Activated CD4-positive, alpha-beta T cell treated with anti-CD3 and anti-CD28 coated beads, Interleukin-2, amount 50 U/mL, for 48 hours (primary cell): ENCODE results near the gene ADK.
A peak's percentile ranks its signal among the peaks of the same experiment; 100 is the strongest.

Experiments
- DNase-seq, 2 experiments: peaks; one replicate each; pipeline ENCODE4 v3.0.0-alpha.2; 2020

Gene ADK

DNA sequence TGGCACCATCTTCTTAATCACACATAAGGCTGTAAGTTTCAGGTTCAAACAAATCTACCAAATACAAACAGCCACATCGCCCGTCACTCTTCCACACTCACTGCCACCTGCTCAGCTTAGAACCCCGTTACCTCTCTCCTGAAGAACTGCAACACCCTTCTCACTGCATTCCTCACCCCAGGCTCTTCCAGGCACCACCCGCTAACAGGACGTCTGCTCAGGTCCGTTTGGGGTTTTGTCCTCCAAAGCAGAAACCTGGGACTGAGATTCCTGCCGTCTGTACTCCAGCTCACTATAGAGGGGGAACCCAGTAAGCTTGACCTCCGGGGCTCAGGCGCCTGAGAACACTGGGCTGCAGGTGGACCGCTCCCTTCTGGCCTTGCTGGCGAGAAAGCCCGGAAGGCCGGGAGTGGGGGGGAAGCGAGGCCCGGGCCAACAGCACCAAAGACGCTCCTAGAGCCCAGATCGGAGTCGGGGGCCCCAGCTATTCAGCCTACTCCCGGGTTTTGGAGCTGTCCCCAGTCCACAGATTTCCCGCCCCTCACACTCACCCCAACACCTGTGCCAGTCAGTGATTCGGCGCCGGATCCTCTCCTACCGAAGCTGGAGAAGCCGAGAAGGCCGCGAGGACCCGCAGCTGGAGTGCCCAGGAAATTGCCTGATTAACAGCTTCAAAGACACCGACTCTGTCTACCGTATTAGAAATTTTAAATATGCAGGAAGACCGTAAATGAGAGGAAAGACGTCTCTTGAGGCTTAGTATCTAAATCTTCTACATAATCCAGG lies 624 bp upstream of the ADK start, which contains the start of gene AP3M1:
TSS of gene AP3M1 (minus strand) at position 625 of the 786 bp plus-strand sequence. CDS start 12,449 bp downstream, outside the sequence.
- DNase-seq = peak; percentile 78 to 84

GRCh38 chr10:74151879-74152722 lies 1.1 kb downstream of the ADK start:
- no peak for DNase-seq

- DNase-seq = no peak
These were observed 2.1 kb downstream of the ADK start for GRCh38 chr10:74153123-74153522.

DNA sequence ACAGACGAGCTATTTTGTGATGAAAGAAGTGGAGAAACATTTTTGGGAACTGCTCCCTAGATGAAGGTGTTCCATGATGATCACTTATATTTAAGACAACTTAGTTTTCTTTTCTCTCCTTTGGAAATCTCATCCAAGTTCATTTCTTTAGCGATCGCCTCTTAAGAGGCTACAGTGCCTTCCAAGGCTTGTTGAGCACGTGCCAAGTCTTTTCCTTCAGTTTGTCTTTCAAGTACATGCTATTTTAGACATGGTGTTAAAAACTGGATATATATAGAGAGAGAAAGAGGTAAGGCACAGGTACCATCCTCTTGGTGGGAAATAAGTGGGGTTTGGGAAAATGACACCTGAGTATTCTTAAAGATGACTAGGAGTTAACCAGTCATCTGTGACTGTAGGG lies 2.7 kb downstream of the ADK start:
- DNase-seq = no peak

DNA sequence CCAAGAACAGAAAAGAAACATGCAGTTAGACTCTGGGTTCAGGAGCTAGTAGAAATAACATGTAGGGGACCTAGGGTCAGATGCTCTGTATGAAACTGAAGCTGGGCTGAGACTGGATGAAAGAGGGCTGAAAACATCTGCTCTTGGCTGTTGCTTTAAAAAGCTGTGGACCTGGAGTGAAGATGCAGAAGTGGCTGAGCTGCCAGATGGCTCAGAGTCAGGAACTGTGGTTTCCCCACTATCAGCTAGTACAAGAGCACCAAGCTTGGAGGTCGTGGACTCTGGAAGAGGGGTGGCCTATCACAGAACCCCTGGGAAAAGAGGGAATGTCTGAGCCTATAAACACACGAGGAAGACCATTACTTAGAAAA lies 5.9 kb downstream of the ADK start:
- no peak for DNase-seq

DNA sequence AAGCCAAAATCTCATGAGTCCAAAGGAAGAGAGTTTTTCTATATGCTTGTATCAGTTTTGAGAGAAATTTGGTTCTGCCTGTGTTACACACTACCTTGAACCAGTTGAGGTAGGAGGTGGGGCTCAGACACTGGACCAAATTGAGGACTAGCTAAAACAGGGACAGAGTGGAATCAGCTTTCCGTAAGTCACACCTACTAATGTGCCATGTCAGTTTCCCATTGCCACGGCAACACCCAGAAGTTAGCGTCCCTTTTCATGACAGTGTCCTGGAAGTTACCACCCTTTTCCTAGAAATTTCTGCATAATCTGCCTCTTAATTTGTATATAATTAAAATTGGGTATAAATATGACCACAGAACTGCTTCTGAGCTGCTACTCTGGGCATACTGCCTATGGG lies 9.0 kb downstream of the ADK start:
- DNase-seq = no peak

- DNase-seq = no peak
These were observed 12.5 kb downstream of the ADK start for GRCh38 chr10:74163319-74164068.

DNA sequence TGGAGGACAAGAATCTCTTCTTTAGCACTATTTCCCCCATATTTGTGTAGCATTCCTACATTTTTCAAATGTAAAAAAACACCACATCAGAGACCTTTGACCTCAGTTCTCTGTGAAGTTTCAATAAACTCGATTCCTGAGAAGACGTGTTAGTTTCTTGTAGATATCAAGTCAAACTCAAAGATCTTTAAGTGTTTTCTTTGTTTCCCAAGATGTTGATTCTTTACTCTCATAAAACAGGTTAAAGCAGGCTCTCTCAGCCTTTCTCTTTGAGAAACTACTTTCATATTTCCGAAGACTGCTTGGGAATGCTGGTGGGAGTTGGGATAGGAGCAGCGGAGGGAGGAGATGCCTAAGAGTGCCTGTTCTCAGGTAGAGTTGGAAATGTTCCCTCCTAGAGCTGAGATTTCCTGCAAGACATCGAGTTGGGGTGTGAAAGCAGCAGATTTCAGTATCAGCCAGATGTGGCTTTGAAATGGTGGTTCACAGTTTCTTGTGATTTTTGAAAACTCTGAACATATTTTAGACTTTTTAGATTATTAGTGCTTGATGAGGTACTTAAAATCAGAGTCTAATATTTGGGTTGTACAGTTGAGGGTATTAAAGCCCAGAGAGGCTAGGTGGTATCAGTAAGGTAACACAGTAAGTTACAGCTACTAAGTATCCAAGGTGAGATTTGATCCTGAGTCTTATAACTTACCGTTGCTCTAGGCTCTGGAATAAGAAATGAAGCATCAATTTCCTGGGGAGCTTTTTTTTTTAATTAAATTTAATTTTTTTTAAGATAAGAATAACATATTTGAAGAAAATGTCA lies 13.9 kb downstream of the ADK start:
- no peak for DNase-seq

GRCh38 chr10:74165530-74165901 lies 14.5 kb downstream of the ADK start:
- no peak for DNase-seq

- no peak for DNase-seq
These were observed 16.4 kb downstream of the ADK start for GRCh38 chr10:74167443-74167842.

- no peak for DNase-seq
These were observed 20.6 kb downstream of the ADK start for GRCh38 chr10:74171625-74172024.

GRCh38 chr10:74174521-74174920 lies 23.5 kb downstream of the ADK start:
- no peak for DNase-seq

DNA sequence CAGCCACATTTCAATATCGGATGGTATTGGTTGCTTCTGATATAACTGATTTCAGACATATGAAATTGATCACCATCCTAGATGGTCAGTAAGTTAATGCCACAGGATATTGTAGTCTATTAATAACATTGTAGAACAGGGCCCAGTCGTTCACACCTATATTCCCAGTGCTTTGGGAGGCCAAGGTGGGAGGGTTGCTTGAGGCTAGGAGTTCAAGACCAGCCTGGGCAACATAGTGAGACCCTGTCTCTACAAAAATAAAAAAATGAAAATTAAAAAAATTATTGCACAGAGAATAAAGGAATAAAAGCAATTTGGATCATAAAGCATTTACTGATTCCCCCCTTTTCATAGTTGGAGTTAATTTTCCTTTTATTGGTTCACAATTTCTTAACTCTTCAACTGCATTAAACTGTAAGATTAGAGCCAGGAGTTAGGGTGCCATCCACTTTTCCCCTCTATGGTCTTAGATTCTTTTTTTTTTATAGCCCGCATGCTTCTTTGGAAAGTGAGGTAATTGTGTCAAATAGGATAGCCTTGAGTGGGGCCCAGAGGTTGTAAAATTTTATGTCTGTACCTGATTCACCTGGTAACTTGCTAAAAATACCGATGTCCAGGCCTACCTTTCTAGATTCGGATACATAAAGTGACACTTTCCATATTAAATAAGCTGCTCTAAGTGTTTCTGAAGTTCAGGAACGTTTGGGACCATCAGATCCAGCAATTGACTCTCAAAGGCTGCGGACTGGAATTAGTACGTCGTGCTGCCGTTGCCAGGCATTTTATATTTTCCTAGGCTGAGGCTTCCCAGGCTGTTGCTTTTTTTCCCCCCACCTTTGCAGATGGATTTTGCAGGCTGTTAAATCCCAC lies 24.7 kb downstream of the ADK start:
- no peak for DNase-seq

DNA sequence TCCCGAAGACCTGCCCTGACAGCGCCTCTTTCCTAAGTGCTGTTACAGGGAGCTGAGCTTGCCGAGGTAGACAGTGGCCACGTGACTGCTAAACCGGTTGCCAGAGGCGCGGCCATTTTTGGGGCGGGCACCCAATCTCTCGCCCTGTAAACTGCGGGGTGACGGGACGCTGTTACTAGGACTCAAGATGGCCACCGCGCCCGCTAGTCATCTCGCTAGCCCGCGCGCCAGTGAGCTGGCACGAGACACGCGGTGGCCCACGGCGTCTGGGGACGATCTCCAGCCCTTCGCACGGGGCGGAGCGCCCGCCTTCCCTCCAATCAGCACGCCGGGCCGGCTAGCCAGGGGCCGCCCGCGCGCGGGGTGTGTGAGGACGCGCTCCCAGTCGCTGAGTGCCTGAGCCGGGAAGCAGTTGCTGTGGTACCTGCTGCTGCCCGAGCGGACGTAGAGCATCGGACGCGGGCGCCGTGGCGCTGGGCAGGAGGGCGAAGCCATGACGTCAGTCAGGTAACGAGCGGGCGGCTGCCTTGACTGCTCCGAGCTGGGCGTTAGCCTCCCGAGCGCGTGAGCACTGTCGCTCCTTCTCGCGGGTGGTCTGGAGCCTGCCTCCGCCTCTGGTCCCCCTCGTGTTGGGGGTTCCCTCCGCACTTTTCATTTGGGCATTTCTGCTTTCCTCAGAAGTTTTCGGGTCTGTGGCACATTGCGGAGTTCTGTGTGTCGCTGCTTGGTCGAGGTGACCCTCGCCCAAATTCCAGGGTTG lies 25.5 kb downstream of the ADK start:
- DNase-seq = peak; percentile 96 to 97

DNA sequence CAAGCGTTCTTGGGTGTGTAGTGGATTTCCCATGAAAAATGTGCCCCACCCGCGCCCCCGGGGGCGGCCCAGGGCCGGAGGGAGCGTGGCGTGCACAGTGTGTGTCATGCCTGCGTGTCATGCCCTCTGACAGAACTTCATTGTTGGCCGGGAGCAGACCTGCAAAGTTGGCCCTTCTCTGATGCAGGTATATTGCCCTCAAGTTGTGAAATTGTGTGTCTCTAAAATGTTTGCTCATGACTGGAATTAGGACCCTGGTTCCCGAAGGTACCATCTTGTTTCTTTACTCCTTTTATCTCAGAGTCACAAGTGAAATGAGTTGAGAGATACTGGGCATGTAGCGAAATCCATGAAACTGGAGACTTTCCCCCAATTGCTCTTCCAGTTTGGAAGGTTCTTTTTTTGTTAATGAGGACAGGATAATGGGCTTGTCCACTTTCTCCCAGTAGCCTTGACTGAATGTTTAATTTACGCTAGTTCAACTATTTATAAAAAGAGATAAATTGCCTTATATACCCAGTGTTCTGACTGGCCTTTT lies 26.2 kb downstream of the ADK start:
- peak; percentile 53 to 64 for DNase-seq

DNA sequence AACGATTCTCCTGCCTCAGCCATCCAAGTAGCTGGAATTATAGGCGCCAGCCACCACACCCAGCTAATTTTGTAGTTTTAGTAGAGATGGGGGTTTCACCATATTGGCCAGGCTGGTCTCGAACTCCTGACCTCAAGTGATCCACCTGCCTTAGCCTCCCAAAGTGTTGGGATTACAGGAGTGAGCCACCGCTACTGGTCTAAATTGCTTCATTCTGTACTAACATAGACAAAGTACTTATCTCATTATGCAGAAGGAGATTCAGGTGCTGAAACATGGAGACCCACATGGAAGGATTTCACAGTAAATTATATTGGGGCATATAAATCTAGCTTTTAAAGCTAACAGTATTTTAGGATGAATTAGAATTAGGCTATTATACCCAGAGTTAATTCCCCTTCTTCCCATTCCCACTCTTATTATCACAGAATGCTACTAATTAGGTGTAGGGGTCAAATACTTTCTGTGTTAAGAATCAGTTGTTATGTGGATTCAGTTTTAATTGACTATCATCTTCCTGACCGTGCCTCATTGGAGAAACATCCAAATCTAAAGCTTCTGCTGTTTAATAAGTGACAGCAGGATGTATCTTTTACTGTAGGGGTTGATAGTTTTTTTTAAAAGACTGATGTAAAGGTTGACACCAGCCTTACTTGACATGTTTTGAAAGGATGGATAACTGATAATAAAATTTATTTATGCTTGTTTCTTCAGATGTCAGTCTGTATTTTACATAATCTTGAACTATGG lies 27.2 kb downstream of the ADK start:
- DNase-seq = no peak

- DNase-seq = no peak
These were observed 28.2 kb downstream of the ADK start for GRCh38 chr10:74179111-74179710.

DNA sequence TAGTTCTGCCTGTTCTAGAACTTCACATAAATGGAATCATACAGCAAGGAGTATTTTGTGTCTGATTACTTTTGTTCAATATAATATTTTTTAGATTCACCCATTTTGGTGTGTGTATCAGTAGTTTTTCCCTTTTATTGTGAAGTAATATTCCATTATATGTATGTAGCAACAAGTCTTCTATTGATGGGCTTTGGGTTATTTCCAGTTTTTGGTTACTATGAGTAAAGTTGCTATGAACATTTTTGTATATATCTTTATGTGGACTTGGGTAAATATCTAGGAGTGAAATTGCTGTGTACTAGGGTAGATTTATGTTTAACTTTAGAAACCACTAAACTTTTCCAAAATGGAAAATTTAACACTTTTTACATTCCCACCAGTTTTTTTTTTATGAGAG lies 35.7 kb downstream of the ADK start:
- DNase-seq = no peak

GRCh38 chr10:74187237-74187636 lies 36.2 kb downstream of the ADK start:
- no peak for DNase-seq
